A549 treated with GW870086 at 1 μM for 4 hours (cell line): ENCODE measurements around the gene GALR1. TPM values are rescaled to one million over a fixed set of nuclear protein-coding genes. Genes with fewer than 3 reads are reported as not detected.

Source experiments
- total RNA-seq: library from RNA; stranded (reverse); fragments of 200-300 nt; extraction: Qiagen RNA extraction; gene quantifications from 5 replicates; pipeline ENCODE4 v1.2.3, GENCODE V29; 2022; ENCODE audit warnings: low read depth

The GALR1 gene
- total RNA-seq, result not detected in 5 replicates

GRCh38 chr18:77249569-77250500, at the start of gene GALR1:
TSS of gene GALR1 (plus strand) at chr18:77249848. CDS start at chr18:77250549, 701 bp downstream.

Other genes with a start within 250 kb of the GALR1 start
- 20.7 to 27.0 TPM (median 24.8 TPM) in 5 replicates for gene MBP, start 117.1 kb upstream of the GALR1 start, total RNA-seq